Epithelial cell of proximal tubule (primary cell): ENCODE data around the gene CLIC4. TPM values are rescaled to one million over a fixed set of nuclear protein-coding genes. Genes with fewer than 3 reads are reported as not detected.

ENCODE experiments used
- DNase-seq: peaks from one replicate; pipeline ENCODE4 v3.0.0-alpha.2; 2011; ENCODE audit warnings: low read depth
- H3K4me3 ChIP-seq: 2 replicates; pipeline ENCODE4 v1.5.1; 2011; ENCODE audit warnings: low read depth, mild to moderate bottlenecking, low read length
- CTCF ChIP-seq: conservative IDR thresholded peaks from 2 replicates; pipeline ENCODE4 v1.5.1; 2012; ENCODE audit warnings: low read depth, mild to moderate bottlenecking, low read length
- total RNA-seq: library from RNA; depleted of rRNA; stranded (reverse); fragments of >200 nt; gene quantifications from 2 replicates; pipeline ENCODE4 v1.2.3, GENCODE V29; 2015

CLIC4 gene
- total RNA-seq, 1 donor from 2014 or later, result 143 TPM

- no peak overlapping the region for H3K4me3 ChIP-seq
- TF ChIP-seq CTCF, result no peak
- no peak for DNase-seq
These were observed 10.1 kb upstream of the CLIC4 start for GRCh38 chr1:24735156-24735508.

- no peak for DNase-seq
- no peak for TF ChIP-seq CTCF
- no peak overlapping the region for H3K4me3 ChIP-seq
These were observed 9.5 kb upstream of the CLIC4 start for GRCh38 chr1:24735509-24736375.

GRCh38 chr1:24737368-24738117 is 7.7 kb upstream of the CLIC4 start:
- DNase-seq, result no peak
- no peak overlapping the region for H3K4me3 ChIP-seq
- no peak for TF ChIP-seq CTCF

- H3K4me3 ChIP-seq, result no peak overlapping the region
- TF ChIP-seq CTCF, result no peak
- DNase-seq, result no peak
These were observed 6.0 kb upstream of the CLIC4 start for GRCh38 chr1:24739241-24739640.

GRCh38 chr1:24742090-24742938 is 2.9 kb upstream of the CLIC4 start:
- TF ChIP-seq CTCF, result no peak
- no peak for DNase-seq
- no peak overlapping the region for H3K4me3 ChIP-seq

- no peak for DNase-seq
- H3K4me3 ChIP-seq, result no peak overlapping the region
These were observed 1.6 kb upstream of the CLIC4 start for GRCh38 chr1:24743404-24744211.

More at GRCh38 chr1:24743404-24744211, 1.6 kb upstream of the CLIC4 start:
- TF ChIP-seq CTCF, result peak; percentile 3
